Right cardiac atrium (tissue), 5 donors: ENCODE measurements around the gene HERC6. TPM values are rescaled to one million over a fixed set of nuclear protein-coding genes. Genes with fewer than 3 reads are reported as not detected.
"Not testable (repeated sequence)": the region's sequence is repeated elsewhere in the genome, so short reads cannot be mapped to it uniquely, and the experiment has no call there.

ENCODE experiments used
- ATAC-seq, 2 donors: fragments of 200-7000 bp; cut with Tn5 transposase; one replicate each; pipeline versions ENCODE4 v1.8.0 to v1.9.1; 2020; ENCODE audit warnings: moderate library complexity in 2 of 2, mild to moderate bottlenecking in 1 of 2
- DNase-seq, 3 donors: peaks; one replicate each; pipeline ENCODE4 v3.0.0-alpha.2; 2020
- H3K27ac ChIP-seq: one replicate; pipeline ENCODE4 v1.5.1; 2013; ENCODE audit warnings: mild to moderate bottlenecking, low read length, control low read depth, moderate library complexity
- H3K27me3 ChIP-seq: one replicate; pipeline ENCODE4 v1.6.1; 2013; ENCODE audit not compliant: control insufficient read depth, insufficient read depth
- H3K4me1 ChIP-seq: one replicate; pipeline ENCODE4 v1.6.1; 2013; ENCODE audit warnings: low read length; ENCODE audit not compliant: control insufficient read depth, insufficient read depth
- H3K4me3 ChIP-seq: one replicate; pipeline ENCODE4 v1.5.1; 2013; ENCODE audit warnings: low read length, control low read depth
- H3K9me3 ChIP-seq: one replicate; pipeline ENCODE4 v1.6.1; 2013; ENCODE audit warnings: low read length; ENCODE audit not compliant: control insufficient read depth
- WGBS: extraction: QIAGEN DNeasy Blood & Tissue Kit; methylation state at CpG from one replicate; pipeline ENCODE4 v1.1.7; 2013; 5-methylcytosine and 5-hydroxymethylcytosine counted together
- intact Hi-C, 4 donors: fragments of 100-400 bp; cut with DNase I; formaldehyde crosslinking; loops; one replicate each; pipeline versions ENCODE4 v1.11.0 to v1.14.0; 2022 to 2023
- polyA plus RNA-seq: library from polyadenylated mRNA; stranded (reverse); fragments of 200-250 nt; gene quantifications from one replicate; pipeline ENCODE4 v1.2.3, GENCODE V29; 2013
- total RNA-seq, 4 donors: library from RNA; stranded (reverse); fragmentation: NEBNext Ultra II Directional; extraction: Animal tissue kit (Norgen Biotek cat#: 25700); gene quantifications; one replicate each; pipeline ENCODE4 v1.2.1, GENCODE V29; 2021
- donor health status: healthy with polysubstance abuse.
- donor health status: DM: no; HTN: yes; CAD: no.
- donor health status: DM: no; HTN: no; CAD: no.
- donor health status: DM: no; HTN: yes; CAD: no; lungs with severe emphysema.
- donor health status: DM: yes; HTN: yes; CAD: no.

HERC6 gene
- total and polyA plus RNA-seq, 5 donors, result 5.1 to 10.9 (median 9.8) TPM

DNA sequence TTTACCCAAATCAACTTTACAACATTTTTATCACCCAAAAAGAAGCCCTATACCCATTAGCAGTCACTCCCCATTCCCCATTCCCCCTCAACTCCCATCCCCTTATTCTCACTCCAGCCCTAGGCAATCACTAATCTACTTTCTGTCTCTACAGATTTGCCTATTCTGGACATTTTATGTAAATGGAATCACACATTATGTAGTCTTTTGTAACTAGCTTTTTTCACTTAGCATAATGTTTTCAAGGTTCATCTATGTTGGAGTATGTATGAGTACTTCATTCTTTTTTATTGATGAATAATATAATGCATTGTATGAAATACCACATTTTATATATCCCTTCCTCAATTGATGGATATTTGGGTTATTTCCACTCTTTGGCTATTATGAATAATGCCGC is 42.2 kb downstream of the HERC6 start:
- 97% methylated on average over 1 of the region's 1 CpG for WGBS
- DNase-seq (no peak), ATAC-seq (no peak)
- H3K9me3 ChIP-seq, result no peaks in the 10 kb centered on the region
- H3K4me3 ChIP-seq, result no peak overlapping the region
- intact Hi-C loops, result no loop called here
- H3K4me1 ChIP-seq, result no peaks in the 10 kb centered on the region
- no peak overlapping the region for H3K27ac ChIP-seq
- H3K27me3 ChIP-seq, result no peaks in the 10 kb centered on the region

DNA sequence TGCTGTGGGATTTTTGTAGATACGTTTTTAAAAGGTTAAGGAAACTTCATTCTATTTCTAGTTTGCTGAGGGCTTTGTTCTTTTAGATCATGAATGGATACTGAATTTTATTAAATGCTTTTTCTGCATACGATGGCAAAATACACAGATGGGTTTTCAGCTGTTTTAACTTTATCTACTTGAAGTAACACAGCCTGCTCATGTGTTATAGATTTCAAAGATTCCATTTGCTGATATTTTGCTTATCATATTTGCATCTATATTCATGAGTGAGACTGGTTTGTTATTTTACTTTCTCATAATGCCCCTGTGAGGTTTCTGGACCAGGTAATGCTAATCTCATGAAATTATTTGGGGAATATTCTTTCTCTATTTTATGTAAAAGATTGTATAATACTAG is 43.8 kb downstream of the HERC6 start:
- Histone ChIP-seq H3K4me1 (no peaks in the 10 kb centered on the region), H3K9me3 (no peaks in the 10 kb centered on the region), H3K27me3 (no peaks in the 10 kb centered on the region), H3K27ac (no peak overlapping the region), H3K4me3 (no peak overlapping the region)
- DNase-seq (no peak), ATAC-seq (no peak)
- intact Hi-C loops, result no loop called here
- WGBS, result 84% methylated on average over 2 of the region's 2 CpGs

DNA sequence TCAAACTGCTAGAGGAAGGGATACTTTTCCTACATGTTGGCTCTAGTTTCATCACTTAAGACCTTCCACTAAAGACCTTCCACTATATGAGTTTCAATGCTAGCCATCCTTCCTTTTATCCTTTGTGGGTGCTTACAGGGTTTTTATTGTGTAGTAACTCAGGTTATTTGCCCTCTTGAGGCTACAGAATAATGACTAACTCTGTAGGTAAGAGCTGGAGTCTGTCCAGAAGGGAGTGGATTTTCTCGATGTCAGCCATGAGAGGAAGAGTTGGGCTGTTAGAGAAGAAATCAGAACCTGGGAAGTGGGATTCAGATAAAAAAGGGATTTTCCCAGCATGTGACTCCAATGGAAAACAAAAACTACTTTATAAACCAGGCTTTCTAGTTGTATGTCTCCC is 50.7 kb downstream of the HERC6 start:
- Histone ChIP-seq H3K9me3 (no peaks in the 10 kb centered on the region), H3K4me3 (no peak overlapping the region), H3K4me1 (no peaks in the 10 kb centered on the region), H3K27ac (no peak overlapping the region), H3K27me3 (no peaks in the 10 kb centered on the region)
- ATAC-seq (no peak), DNase-seq (no peak)
- intact Hi-C loops, result no loop called here
- WGBS, result 68% methylated on average over 1 of the region's 1 CpG

DNA sequence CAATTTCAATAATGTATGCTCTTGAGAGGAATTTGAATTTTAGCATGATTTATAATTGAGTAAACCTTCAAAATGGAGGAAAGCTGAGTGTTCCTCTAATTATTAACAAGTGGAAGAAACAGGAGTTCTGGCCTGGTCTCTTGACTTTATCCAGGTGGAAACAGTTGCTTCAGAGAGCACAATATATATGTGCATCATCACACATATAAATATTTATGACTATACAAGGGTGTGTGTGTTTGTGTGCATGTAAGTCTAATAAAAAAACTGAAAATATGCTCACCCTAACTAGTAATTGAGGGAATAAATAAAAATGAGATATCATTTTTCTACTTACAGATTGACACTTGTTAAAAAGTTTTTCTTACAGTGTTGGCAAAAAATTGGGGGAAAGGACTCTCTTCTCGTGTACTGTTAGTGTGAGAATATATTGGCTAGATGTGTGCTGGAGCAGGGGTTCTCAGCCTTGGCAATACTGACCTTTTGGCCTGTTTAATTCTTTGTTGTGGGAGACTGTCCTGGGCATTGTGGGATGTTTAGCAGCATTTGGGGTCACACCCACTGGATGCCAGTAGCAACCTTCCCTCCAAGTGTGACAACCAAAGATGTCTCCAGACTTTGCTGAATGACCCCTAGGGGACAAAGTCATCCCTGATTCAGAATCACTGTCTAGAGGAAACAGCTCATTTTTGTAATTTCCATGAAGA is 57.5 kb downstream of the HERC6 start:
- Histone ChIP-seq H3K4me1 (no peaks in the 10 kb centered on the region), H3K4me3 (no peak overlapping the region), H3K27ac (no peak overlapping the region), H3K27me3 (no peaks in the 10 kb centered on the region), H3K9me3 (no peaks in the 10 kb centered on the region)
- WGBS, result 87% methylated on average over 1 of the region's 1 CpG
- ATAC-seq, result no peak
- intact Hi-C loops, result no loop called here
- no peak for DNase-seq

DNA sequence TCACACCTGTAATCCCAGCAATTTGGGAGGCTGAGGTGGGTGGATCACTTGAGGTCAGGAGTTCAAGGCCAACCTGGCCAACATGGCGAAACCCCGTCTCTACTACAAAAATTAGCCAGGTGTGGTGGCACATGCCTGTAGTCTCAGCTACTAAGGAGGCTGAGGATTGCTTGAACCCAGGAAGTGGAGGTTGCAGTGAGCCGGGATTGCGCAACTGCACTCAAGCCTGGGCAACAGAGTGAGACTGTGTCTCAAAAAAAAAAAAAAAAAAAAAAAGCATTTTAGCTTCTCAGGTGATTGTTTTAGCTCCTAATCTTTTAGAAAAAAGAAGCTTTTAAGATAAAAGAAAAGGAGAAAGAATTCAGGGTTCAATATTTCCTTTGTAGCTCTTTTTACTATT is 59.2 kb downstream of the HERC6 start:
- H3K4me3 ChIP-seq, H3K27me3 ChIP-seq, H3K9me3 ChIP-seq, H3K27ac ChIP-seq, H3K4me1 ChIP-seq, ATAC-seq, intact Hi-C loops: not testable (repeated sequence)
- DNase-seq, result peak in 1 of 3 donors; percentile 52
- 97% methylated on average over 4 of the region's 4 CpGs for WGBS

DNA sequence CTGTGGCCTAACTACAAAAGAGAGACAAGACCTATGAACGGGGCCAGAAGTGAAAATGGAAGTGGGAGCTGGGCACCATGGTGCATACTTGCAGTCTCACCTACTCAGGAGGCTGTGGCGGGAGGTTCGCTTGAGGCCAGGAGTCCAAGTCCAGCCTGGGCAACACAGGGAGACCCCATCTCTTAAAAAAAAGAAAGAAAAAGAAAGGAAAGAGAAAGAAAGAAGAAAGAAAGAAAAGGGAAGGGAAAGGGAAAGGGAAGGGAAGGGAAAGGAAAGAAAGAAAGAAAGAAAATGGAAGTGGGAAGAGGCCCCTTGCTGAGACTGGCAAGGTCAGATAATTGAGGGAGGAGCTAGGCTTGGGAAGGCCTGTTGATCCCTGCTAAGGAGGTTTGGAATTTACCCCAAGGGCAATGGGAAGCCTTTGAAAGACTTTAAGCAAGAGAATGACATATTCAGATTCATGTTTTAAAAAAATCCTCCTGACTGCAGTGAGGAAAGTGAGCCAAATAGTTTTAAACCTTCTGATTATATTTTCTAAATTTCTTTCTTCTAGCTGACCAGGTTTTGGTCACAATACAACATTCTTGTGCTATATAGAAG is 60.6 kb downstream of the HERC6 start:
- no peak overlapping the region for H3K27ac ChIP-seq
- no peaks in the 10 kb centered on the region for H3K27me3 ChIP-seq
- no peaks in the 10 kb centered on the region for H3K9me3 ChIP-seq
- 96% methylated on average over 3 of the region's 3 CpGs for WGBS
- intact Hi-C loops, result no loop called here
- ATAC-seq, result no peak
- no peak for DNase-seq
- no peaks in the 10 kb centered on the region for H3K4me1 ChIP-seq
- H3K4me3 ChIP-seq, result no peak overlapping the region

DNA sequence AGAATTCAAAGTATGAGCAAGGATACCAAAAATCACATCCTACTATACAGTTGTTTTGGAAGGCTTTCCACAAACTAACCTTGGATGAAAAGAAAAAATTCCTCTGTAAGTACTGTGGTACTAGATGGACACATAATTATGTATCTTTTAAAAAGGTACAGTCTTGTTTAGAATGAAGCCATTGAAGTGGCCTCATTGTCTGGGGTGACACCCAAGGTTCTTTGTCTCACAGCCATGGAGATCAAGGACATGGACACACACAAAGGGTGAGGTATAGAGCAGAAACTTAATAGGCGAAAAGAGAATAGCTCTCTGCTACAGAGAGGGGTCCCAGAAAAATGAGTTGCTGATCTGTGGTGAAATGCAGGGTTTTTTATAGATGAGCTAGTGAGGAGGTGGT is 61.5 kb downstream of the HERC6 start:
- intact Hi-C loops, result no loop called here
- ATAC-seq (no peak), DNase-seq (no peak)
- H3K4me1 ChIP-seq, result no peaks in the 10 kb centered on the region
- WGBS, result 95% methylated on average over 1 of the region's 1 CpG
- H3K27me3 ChIP-seq, result no peaks in the 10 kb centered on the region
- no peak overlapping the region for H3K27ac ChIP-seq
- no peaks in the 10 kb centered on the region for H3K9me3 ChIP-seq
- no peak overlapping the region for H3K4me3 ChIP-seq

DNA sequence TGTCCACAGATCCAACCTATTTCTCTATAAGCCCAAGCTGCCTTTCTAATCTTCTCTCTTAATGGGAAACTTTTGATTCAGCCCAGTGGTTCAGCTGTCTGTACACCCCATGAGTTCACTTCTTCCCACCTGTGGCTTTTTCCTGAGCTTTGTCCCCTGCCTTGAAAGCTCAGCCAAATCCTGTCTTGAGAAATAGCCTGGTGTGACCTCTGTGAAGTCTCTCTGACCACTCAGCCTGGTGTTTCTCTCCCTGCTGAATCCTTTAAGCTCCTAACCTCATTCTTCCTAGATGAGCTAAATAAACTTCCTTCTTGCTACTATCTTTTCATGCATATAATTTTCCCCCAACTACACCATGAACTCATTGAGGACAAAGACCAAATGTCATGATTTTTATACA is 63.0 kb downstream of the HERC6 start:
- no peak for DNase-seq
- ATAC-seq, result no peak
- intact Hi-C loops, result no loop called here

DNA sequence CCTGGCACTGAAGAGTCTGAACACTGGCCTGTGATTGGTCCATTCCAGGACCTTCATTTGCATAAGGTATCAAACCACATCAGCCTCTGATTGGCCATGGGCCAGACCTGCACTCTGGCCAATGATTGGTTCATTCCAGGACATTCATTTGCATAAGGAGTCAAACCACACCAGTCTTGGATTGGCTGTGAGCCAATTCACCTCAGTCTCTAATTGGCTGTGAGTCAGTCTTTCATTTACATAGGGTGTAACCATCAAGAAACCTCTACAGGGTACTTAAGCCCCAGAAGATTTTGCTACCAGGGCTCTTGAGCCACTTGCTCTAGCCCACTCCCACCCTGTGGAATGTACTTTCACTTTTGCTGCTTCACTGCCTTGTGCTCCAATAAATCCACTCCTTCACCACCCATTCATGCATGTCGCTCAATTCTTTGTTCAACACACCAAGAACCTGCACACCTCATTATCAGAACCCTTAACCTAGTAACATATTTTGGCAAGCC is 64.1 kb downstream of the HERC6 start:
- H3K27ac ChIP-seq, result no peak overlapping the region
- H3K4me3 ChIP-seq, result no peak overlapping the region
- DNase-seq, result no peak
- H3K4me1 ChIP-seq, result no peaks in the 10 kb centered on the region
- intact Hi-C loops, result no loop called here
- no peak for ATAC-seq
- no peaks in the 10 kb centered on the region for H3K27me3 ChIP-seq
- no peaks in the 10 kb centered on the region for H3K9me3 ChIP-seq
- WGBS, result 100% methylated on average over 1 of the region's 1 CpG

More for the DNA sequence above, 63.0 kb downstream of the HERC6 start:
- no peaks in the 10 kb centered on the region for H3K27me3 ChIP-seq
- H3K9me3 ChIP-seq, result no peaks in the 10 kb centered on the region
- H3K27ac ChIP-seq, result no peak overlapping the region
- H3K4me3 ChIP-seq, result no peak overlapping the region
- H3K4me1 ChIP-seq, result no peaks in the 10 kb centered on the region

DNA sequence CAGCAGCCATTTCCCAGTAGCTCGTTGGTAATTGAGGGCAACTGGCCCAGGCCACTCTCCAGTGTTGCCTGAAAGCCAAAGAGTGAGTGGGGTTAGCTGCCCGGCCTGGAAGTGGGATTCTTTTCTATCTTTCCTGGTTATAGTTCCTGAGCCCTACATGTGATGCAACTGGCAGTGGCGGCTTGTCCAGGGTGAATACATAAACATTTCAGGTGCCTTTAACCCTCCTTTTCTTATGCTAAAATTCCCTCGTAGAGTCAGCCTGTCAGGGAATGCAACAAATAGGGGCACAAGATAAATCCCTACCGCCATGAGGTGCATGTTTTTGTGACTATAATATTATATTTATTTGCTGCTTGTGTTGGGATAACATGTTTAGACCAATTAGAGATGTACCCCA is 64.8 kb downstream of the HERC6 start:
- no peak overlapping the region for H3K4me3 ChIP-seq
- no peak for ATAC-seq

DNA sequence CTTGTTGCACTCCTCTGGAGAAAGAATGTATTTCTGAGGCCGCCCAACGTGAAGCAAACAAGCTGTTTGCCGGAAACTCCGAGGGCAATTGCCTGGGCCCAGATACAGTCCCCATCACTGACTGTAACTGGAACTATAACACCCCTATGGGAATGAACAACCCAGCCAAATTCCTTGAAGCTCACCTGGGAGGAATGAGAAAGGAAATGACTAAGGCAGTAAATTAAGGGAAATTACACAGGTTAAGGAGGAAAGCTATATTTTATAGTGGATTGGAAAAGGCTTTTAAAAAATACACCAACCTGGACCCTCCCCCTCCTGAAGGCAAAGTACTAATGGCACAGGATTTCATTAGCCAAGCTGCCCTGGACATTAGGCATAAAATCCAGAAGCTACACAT is 66.6 kb downstream of the HERC6 start:
- Histone ChIP-seq H3K4me1 (no peaks in the 10 kb centered on the region), H3K9me3 (no peaks in the 10 kb centered on the region), H3K27ac (no peak overlapping the region), H3K27me3 (no peaks in the 10 kb centered on the region), H3K4me3 (no peak overlapping the region)
- ATAC-seq, result no peak
- intact Hi-C loops, result no loop called here
- WGBS, result 76% methylated on average over 4 of the region's 4 CpGs
- DNase-seq, result no peak

More for the DNA sequence above, 64.8 kb downstream of the HERC6 start:
- Histone ChIP-seq H3K27me3 (no peaks in the 10 kb centered on the region), H3K27ac (no peak overlapping the region), H3K9me3 (no peaks in the 10 kb centered on the region), H3K4me1 (no peaks in the 10 kb centered on the region)
- DNase-seq, result no peak
- intact Hi-C loops, result no loop called here
- 87% methylated on average over 5 of the region's 5 CpGs for WGBS
